Measurements from ENCODE around the gene ARPC3. TPM values are rescaled to one million over a fixed set of nuclear protein-coding genes. Genes with fewer than 3 reads are reported as not detected.

ARPC3 gene
- total and polyA plus RNA-seq, 2 of the 4 experiments (the other 2 are of a cell fraction), result 192 to 204 TPM

- Histone ChIP-seq H3K79me1 (ENCODE audit: low read depth in 1 of 2, low read length in 2 of 2) (peaks cover 17 to 43% of the 10 kb centered on the region in 2 experiments), H3K9me3 (ENCODE audit: control insufficient read depth, insufficient read depth, low read length) (no peaks in the 10 kb centered on the region), H2BK15ac (ENCODE audit: low read depth, low read length) (peak within 1 kb of the TSS; percentile 98), H4K20me1 (ENCODE audit: insufficient read depth, low read length) (peaks cover 3% of the 10 kb centered on the region; the same call in 1 of the 2 replicates), H3K36me3 (ENCODE audit: control insufficient read depth, insufficient read depth, low read length) (peaks cover 11% of the 10 kb centered on the region), H3K4me1 (ENCODE audit: control insufficient read depth, insufficient read depth, low read length) (peaks cover 3% of the 10 kb centered on the region; the same call in 1 of the 2 replicates), H4K5ac (ENCODE audit: low read depth, low read length) (peak within 1 kb of the TSS; percentile 100), H3K56ac (ENCODE audit: extremely low read depth, insufficient read depth, low read length) (peak within 1 kb of the TSS; percentile 100), H3K4me3 (ENCODE audit: insufficient read depth, low read depth, low read length) (peak within 1 kb of the TSS; percentile 82), H3K27ac (ENCODE audit: insufficient read depth, low read length) (peak within 1 kb of the TSS; percentile 87), H4K91ac (ENCODE audit: insufficient read depth, low read depth, low read length) (peak within 1 kb of the TSS; percentile 97), H3K23ac (ENCODE audit: low read depth, low read length) (peak within 1 kb of the TSS; percentile 90), H3K18ac (ENCODE audit: low read depth, low read length) (peak within 1 kb of the TSS; percentile 96), H2BK20ac (ENCODE audit: low read depth, low read length) (peak within 1 kb of the TSS; percentile 40), H2BK5ac (ENCODE audit: low read depth, low read length, poor library complexity, severe bottlenecking) (peak within 1 kb of the TSS; percentile 96), H3K9ac (ENCODE audit: low read depth, low read length) (peak within 1 kb of the TSS; percentile 90), H3K4me2 (ENCODE audit: low read depth, low read length) (peak within 1 kb of the TSS; percentile 99), H3K4ac (ENCODE audit: low read depth, low read length) (peak within 1 kb of the TSS; percentile 86), H4K8ac (ENCODE audit: low read depth in 2 of 2, low read length in 2 of 2) (peak within 1 kb of the TSS; percentile 99 to 100), H3K14ac (replicated peaks; ENCODE audit: low read depth, low read length) (peak within 1 kb of the TSS; percentile 94), H3K9me1 (ENCODE audit: insufficient read depth, low read length) (peaks cover 3% of the 10 kb centered on the region), H2BK120ac (ENCODE audit: low read depth, low read length) (peak within 1 kb of the TSS; percentile 93), H2AK9ac (replicated peaks; ENCODE audit: low read depth, low read length, poor library complexity) (peak within 1 kb of the TSS; percentile 96), H2AK5ac (ENCODE audit: low read depth, low read length) (peak within 1 kb of the TSS; percentile 87), H3K27me3 (ENCODE audit: control insufficient read depth, insufficient read depth, low read length) (no peaks in the 10 kb centered on the region; the same call in 1 of the 2 replicates), H2AFZ (replicated peaks; ENCODE audit: low read length, poor library complexity) (peak within 1 kb of the TSS; percentile 98)
- ATAC-seq (ENCODE audit: low read depth) (peak; percentile 99), DNase-seq (peak; percentile 90)
- BruUV-seq (replicated peaks), result no TSS peak
- dilution Hi-C loops (cut with HindIII; ENCODE audit: low sequenced_read_pairs, unreplicated experiment) (no loop called here), in situ Hi-C loops (cut with MboI; ENCODE audit: low sequenced_read_pairs) (no loop called here), intact Hi-C loops (cut with micrococcal nuclease) (no loop called here)
- 0% methylated on average over 23 of the region's 62 CpGs; no CpG with 5 or more reads in 1 of the 2 experiments for WGBS, 2 experiments (ENCODE audit: extremely low coverage in 2 of 2, insufficient read length in 1 of 2)
- ChIA-PET CTCF (no interaction called here), POLR2A (ENCODE audit: unreplicated experiment) (no interaction called here)
- peak; percentile 20; the same call in 1 of the 2 replicates for TF ChIP-seq MAZ (IDR thresholded peaks at IDR 0.05; ENCODE audit: borderline replicate concordance, low read depth, low read length)
- no peak for TF ChIP-seq ELK1 (IDR thresholded peaks at IDR 0.05; ENCODE audit: borderline replicate concordance, low read depth, low read length)
- TF ChIP-seq USF2 (IDR thresholded peaks at IDR 0.05; ENCODE audit: low read depth, low read length), result peak; percentile 73
- no peak for TF ChIP-seq CHD1 (IDR thresholded peaks at IDR 0.05; ENCODE audit: low read depth, low read length)
- peak; percentile 30; the same call in 1 of the 2 replicates for TF ChIP-seq CTCF (conservative IDR thresholded peaks at IDR 0.05; ENCODE audit: low read depth, low read length)
- TF ChIP-seq NFE2L2 (IDR thresholded peaks at IDR 0.05; ENCODE audit: low read depth, low read length), result no peak
- TF ChIP-seq MAFK (IDR thresholded peaks at IDR 0.05; ENCODE audit: low read depth, low read length), result no peak
- no peak for TF ChIP-seq CEBPB (IDR thresholded peaks at IDR 0.05; ENCODE audit: low read depth, low read length)
- TF ChIP-seq FOS (IDR thresholded peaks at IDR 0.05; ENCODE audit: low read depth, low read length), result no peak
- TF ChIP-seq RCOR1 (IDR thresholded peaks at IDR 0.05; ENCODE audit: insufficient replicate concordance, low read length), result no peak
- TF ChIP-seq POLR2A (IDR thresholded peaks at IDR 0.05; ENCODE audit: low read depth, low read length), result peak; percentile 87
- TF ChIP-seq MXI1 (IDR thresholded peaks at IDR 0.05; ENCODE audit: borderline replicate concordance, low read depth, low read length), result peak; percentile 98
- TF ChIP-seq RAD21 (IDR thresholded peaks at IDR 0.05; ENCODE audit: low read length), result peak; percentile 24; the same call in 1 of the 2 replicates
- TF ChIP-seq RFX5 (IDR thresholded peaks at IDR 0.05; ENCODE audit: low read depth, low read length), result no peak
Measured at GRCh38 chr12:110403146-110403975, 46.8 kb downstream of the ARPC3 start, which contains the start of gene ANAPC7. ANAPC7 (minus strand) TSS chr12:110403708; CDS start chr12:110403627, 81 bp downstream.

Measured in IMR-90 (cell line).